Smooth muscle cell (in vitro differentiated cells): Measurements from ENCODE around the gene RPS23. TPM values are rescaled to one million over a fixed set of nuclear protein-coding genes. Genes with fewer than 3 reads are reported as not detected.

Experiments used
- DNase-seq: peaks from one replicate; lab custom pipeline; 2025; ENCODE audit not compliant: unreplicated experiment; lab: John Stamatoyannopoulos, UW
- H2AFZ ChIP-seq: fragments of 200-600 bp; sonication (generic); 2 replicates; pipeline ENCODE4 v1.6.0; 2016; ENCODE audit warnings: antibody characterized with exemption, low read depth, mild to moderate bottlenecking
- H3F3A ChIP-seq: fragments of 200-600 bp; sonication (generic); 2 replicates; pipeline ENCODE4 v1.6.0; 2017; ENCODE audit warnings: antibody characterized with exemption, low read depth
- H3K27ac ChIP-seq: fragments of 200-600 bp; sonication (generic); 2 replicates; pipeline ENCODE4 v1.5.1; 2016; ENCODE audit warnings: low read depth, mild to moderate bottlenecking
- H3K27me3 ChIP-seq: fragments of 200-600 bp; sonication (generic); 2 replicates; pipeline ENCODE4 v1.6.1; 2016; ENCODE audit warnings: low read depth, mild to moderate bottlenecking
- H3K36me3 ChIP-seq: fragments of 200-600 bp; sonication (generic); 2 replicates; pipeline ENCODE4 v1.5.1; 2016; ENCODE audit warnings: low read depth
- H3K4me1 ChIP-seq: fragments of 200-600 bp; sonication (generic); 2 replicates; pipeline ENCODE4 v1.5.1; 2016; ENCODE audit warnings: low read depth
- H3K4me2 ChIP-seq: fragments of 200-600 bp; sonication (generic); 2 replicates; pipeline ENCODE4 v1.6.0; 2016; ENCODE audit warnings: mild to moderate bottlenecking
- H3K4me3 ChIP-seq: fragments of 200-600 bp; sonication (generic); 2 replicates; pipeline ENCODE4 v1.5.1; 2016; ENCODE audit warnings: mild to moderate bottlenecking
- H3K79me2 ChIP-seq: fragments of 200-600 bp; sonication (generic); 2 replicates; pipeline ENCODE4 v1.6.0; 2016; ENCODE audit warnings: low read depth, mild to moderate bottlenecking
- H3K9ac ChIP-seq: fragments of 200-600 bp; sonication (generic); 2 replicates; pipeline ENCODE4 v1.6.0; 2016; ENCODE audit warnings: low read depth
- H3K9me3 ChIP-seq: fragments of 200-600 bp; sonication (generic); replicated peaks from 2 replicates; pipeline ENCODE4 v1.5.1; 2016; ENCODE audit warnings: low read depth
- H4K20me1 ChIP-seq: fragments of 200-600 bp; sonication (generic); 2 replicates; pipeline ENCODE4 v1.6.0; 2016; ENCODE audit warnings: low read depth
- WGBS: methylation state at CpG from one replicate; pipeline ENCODE4 v1.1.7; 2016; ENCODE audit warnings: low lambda C conversion rate; 5-methylcytosine and 5-hydroxymethylcytosine counted together
- polyA plus RNA-seq: library from polyadenylated mRNA; unstranded; fragments of >200 nt; fragmentation: Nextera tagmentation; extraction: Ambion mirVana; gene quantifications from 2 replicates; pipeline ENCODE4 v1.2.1, GENCODE V29; 2016
- total RNA-seq: library from RNA; depleted of rRNA; stranded (reverse); fragments of >200 nt; gene quantifications from 2 replicates; pipeline ENCODE4 v1.2.3, GENCODE V29; 2014
- TF ChIP-seq, protein P1 (sequence below): fragments of 200-600 bp; sonication (generic); IDR thresholded peaks from 2 replicates; pipeline ENCODE4 v1.5.1; 2017; ENCODE audit warnings: borderline replicate concordance, mild to moderate bottlenecking, antibody characterized with exemption; ENCODE audit not compliant: insufficient read depth, poor library complexity, severe bottlenecking

The RPS23 gene
- total and polyA plus RNA-seq, 2 experiments from 2014 or later: 818 to 3,121 TPM

DNA sequence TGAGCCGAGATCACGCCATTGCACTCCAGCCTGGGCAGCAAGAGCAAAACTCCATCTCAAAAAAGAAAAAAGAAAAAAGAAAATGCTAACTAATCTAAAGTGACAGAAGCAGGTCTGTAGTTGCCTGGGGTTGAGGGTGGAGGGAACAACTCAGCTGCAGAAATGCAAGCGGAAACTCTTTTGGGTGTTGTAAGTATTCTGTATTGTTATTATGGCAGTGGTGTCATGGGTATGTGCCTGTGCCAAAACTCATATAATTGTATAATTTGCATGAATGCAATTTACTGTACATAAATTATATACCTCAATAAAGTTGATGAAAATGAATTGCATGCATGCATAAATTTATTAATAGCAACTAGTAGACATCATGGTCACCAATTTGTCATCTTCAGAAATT, 23.0 kb upstream of the RPS23 start:
- Histone ChIP-seq H3K36me3 (no peaks in the 10 kb centered on the region), H2AFZ (no peak overlapping the region), H3K9ac (no peak overlapping the region), H3K4me2 (no peak overlapping the region), H3K79me2 (no peaks in the 10 kb centered on the region), H3K4me1 (peaks cover 15% of the 10 kb centered on the region), H4K20me1 (no peaks in the 10 kb centered on the region), H3K4me3 (no peak overlapping the region), H3F3A (no peaks in the 10 kb centered on the region), H3K27me3 (no peaks in the 10 kb centered on the region), H3K9me3 (no peaks in the 10 kb centered on the region), H3K27ac (no peak overlapping the region)
- no peak for DNase-seq
- TF ChIP-seq, protein P1, sequence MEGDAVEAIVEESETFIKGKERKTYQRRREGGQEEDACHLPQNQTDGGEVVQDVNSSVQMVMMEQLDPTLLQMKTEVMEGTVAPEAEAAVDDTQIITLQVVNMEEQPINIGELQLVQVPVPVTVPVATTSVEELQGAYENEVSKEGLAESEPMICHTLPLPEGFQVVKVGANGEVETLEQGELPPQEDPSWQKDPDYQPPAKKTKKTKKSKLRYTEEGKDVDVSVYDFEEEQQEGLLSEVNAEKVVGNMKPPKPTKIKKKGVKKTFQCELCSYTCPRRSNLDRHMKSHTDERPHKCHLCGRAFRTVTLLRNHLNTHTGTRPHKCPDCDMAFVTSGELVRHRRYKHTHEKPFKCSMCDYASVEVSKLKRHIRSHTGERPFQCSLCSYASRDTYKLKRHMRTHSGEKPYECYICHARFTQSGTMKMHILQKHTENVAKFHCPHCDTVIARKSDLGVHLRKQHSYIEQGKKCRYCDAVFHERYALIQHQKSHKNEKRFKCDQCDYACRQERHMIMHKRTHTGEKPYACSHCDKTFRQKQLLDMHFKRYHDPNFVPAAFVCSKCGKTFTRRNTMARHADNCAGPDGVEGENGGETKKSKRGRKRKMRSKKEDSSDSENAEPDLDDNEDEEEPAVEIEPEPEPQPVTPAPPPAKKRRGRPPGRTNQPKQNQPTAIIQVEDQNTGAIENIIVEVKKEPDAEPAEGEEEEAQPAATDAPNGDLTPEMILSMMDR: no peak
- 92% methylated on average over 3 of the region's 3 CpGs for WGBS

DNA sequence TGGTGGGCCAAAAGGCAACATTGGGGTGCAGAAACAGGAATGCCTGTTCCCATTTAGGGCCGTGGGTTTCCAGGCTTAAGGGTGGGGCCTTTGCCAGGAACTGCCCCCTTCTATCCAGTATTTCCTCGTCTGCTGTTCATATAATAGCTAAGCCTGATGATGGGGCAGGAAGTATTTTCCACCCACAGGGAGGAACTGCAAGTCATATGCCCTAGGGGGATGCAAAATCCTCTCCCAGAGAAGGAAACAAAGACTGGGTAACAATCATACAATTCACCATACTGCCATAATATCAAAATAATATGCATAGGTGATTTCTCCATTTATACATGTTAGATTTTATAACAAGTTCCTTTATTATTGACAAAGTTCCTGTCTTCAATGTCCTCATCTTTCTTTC, 20.5 kb upstream of the RPS23 start:
- H4K20me1 ChIP-seq: no peaks in the 10 kb centered on the region
- H3K27ac ChIP-seq: no peak overlapping the region
- H3F3A ChIP-seq: no peaks in the 10 kb centered on the region
- no peaks in the 10 kb centered on the region for H3K27me3 ChIP-seq
- TF ChIP-seq, protein P1: no peak
- H3K9ac ChIP-seq: no peak overlapping the region
- no peak overlapping the region for H3K4me3 ChIP-seq
- no peak overlapping the region for H3K4me2 ChIP-seq
- DNase-seq: no peak
- WGBS: 65% methylated on average over 2 of the region's 2 CpGs
- H3K36me3 ChIP-seq: no peaks in the 10 kb centered on the region
- peaks cover 20% of the 10 kb centered on the region for H3K4me1 ChIP-seq
- no peaks in the 10 kb centered on the region for H3K79me2 ChIP-seq
- H2AFZ ChIP-seq: no peak overlapping the region
- no peaks in the 10 kb centered on the region for H3K9me3 ChIP-seq

- Histone ChIP-seq H3K79me2 (no peaks in the 10 kb centered on the region), H3K4me2 (no peak overlapping the region), H2AFZ (no peak overlapping the region), H3K27me3 (no peaks in the 10 kb centered on the region), H3K27ac (no peak overlapping the region), H3K4me3 (no peak overlapping the region), H4K20me1 (no peaks in the 10 kb centered on the region), H3K9ac (no peak overlapping the region), H3K36me3 (no peaks in the 10 kb centered on the region), H3K9me3 (no peaks in the 10 kb centered on the region), H3K4me1 (peaks cover 30% of the 10 kb centered on the region), H3F3A (no peaks in the 10 kb centered on the region)
- DNase-seq: no peak
- TF ChIP-seq, protein P1: no peak
- WGBS: 55% methylated on average over 3 of the region's 3 CpGs
Measured at GRCh38 chr5:82297711-82298110, 19.6 kb upstream of the RPS23 start.

DNA sequence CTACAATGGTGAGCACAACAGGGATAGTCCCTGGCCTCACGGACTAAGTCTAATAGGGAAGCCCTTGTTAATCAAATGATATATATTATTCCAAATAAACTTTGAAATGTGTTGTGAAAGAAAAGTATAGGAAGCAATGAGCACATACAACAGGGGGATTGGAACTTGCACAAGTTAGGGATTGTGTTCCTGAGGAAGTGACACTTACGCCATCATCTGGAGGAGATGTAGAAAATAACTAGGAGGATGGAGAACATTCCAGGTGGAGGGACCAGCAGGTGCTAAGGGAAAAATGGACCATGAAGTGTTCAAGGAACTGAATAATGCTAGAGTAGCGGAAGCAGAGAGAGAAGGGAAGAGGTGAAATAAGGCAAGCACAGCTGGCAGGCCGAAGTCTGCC, 18.8 kb upstream of the RPS23 start:
- Histone ChIP-seq H3K27ac (no peak overlapping the region), H2AFZ (no peak overlapping the region), H3K27me3 (no peaks in the 10 kb centered on the region), H3K9me3 (no peaks in the 10 kb centered on the region), H3K9ac (no peak overlapping the region), H3K36me3 (no peaks in the 10 kb centered on the region), H3K4me2 (no peak overlapping the region), H3K4me3 (no peak overlapping the region), H3K79me2 (no peaks in the 10 kb centered on the region), H3K4me1 (peaks cover 33% of the 10 kb centered on the region), H4K20me1 (no peaks in the 10 kb centered on the region), H3F3A (no peaks in the 10 kb centered on the region)
- WGBS: 87% methylated on average over 4 of the region's 4 CpGs
- no peak for DNase-seq
- TF ChIP-seq, protein P1: no peak
